GM12801 (cell line): ENCODE data around the gene CTLA4.

Source experiments
- TF ChIP-seq, protein P1 (sequence below): IDR thresholded peaks from one replicate; pipeline ENCODE4 v1.5.1; 2011; ENCODE audit warnings: control low read depth; ENCODE audit not compliant: insufficient read length; ENCODE audit errors: extremely low read depth

Gene CTLA4

DNA sequence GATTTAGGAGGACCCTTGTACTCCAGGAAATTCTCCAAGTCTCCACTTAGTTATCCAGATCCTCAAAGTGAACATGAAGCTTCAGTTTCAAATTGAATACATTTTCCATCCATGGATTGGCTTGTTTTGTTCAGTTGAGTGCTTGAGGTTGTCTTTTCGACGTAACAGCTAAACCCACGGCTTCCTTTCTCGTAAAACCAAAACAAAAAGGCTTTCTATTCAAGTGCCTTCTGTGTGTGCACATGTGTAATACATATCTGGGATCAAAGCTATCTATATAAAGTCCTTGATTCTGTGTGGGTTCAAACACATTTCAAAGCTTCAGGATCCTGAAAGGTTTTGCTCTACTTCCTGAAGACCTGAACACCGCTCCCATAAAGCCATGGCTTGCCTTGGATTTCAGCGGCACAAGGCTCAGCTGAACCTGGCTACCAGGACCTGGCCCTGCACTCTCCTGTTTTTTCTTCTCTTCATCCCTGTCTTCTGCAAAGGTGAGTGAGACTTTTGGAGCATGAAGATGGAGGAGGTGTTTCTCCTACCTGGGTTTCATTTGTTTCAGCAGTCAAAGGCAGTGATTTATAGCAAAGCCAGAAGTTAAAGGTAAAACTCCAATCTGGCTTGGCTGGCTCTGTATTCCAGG, at the start of gene CTLA4:
CTLA4 (plus strand) TSS at position 211 of the 640 bp plus-strand sequence; CDS start at position 383, 172 bp downstream.
- TF ChIP-seq, protein P1, sequence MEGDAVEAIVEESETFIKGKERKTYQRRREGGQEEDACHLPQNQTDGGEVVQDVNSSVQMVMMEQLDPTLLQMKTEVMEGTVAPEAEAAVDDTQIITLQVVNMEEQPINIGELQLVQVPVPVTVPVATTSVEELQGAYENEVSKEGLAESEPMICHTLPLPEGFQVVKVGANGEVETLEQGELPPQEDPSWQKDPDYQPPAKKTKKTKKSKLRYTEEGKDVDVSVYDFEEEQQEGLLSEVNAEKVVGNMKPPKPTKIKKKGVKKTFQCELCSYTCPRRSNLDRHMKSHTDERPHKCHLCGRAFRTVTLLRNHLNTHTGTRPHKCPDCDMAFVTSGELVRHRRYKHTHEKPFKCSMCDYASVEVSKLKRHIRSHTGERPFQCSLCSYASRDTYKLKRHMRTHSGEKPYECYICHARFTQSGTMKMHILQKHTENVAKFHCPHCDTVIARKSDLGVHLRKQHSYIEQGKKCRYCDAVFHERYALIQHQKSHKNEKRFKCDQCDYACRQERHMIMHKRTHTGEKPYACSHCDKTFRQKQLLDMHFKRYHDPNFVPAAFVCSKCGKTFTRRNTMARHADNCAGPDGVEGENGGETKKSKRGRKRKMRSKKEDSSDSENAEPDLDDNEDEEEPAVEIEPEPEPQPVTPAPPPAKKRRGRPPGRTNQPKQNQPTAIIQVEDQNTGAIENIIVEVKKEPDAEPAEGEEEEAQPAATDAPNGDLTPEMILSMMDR = no peak

DNA sequence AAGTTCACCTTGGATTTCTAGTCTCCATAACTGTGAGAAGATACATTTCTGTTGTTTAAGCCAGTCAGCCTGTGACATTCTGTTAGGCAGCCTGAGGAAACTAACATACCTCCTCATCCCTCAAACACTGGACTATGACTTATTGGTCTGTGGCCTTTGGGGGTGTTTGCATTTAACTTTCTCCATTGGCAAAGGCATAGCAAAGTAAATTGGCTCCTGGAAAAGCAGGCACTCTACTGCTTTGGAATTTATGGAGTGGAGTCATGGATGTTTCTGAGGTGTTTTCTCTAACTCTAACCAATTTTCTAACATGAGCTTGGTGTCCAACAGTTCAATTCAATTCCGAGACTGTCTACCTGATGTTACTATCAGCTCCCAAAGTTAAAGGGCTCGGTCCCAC, 48.9 kb upstream of the CTLA4 start:
- TF ChIP-seq, protein P1 = no peak

DNA sequence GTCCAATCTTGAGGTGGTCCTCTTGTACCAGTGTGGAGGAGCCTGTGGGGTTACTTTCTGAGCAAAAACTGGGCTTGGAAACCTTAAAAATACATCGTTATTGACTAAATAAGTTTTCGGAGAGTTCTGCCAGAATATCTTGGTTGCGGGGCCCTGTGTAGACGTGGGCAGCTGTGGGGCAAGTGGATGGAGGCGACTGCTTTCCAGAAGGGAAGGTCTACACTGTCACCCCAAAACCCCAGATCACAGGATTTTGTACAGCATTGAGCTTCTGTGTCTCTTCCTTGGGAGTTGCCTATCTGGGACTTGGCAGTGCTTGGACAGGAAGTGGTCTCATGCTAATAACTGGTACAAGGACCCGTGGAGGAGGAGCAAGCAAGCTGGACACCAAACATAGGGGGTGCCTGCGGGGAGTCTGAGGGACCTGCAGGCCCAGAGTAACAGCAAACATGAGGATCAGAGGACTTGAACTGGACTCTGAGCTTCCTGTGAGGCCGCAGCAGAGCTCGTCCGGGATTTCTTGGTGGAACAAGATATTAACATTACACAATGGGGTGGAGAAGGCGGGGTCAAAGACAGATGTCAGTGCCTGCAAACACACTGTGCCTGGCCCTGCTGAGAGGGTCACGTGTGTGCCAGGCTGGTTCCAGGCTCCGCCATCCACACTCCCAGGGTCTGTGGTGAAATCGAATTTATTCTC, 48.0 kb upstream of the CTLA4 start:
- TF ChIP-seq, protein P1 = no peak

DNA sequence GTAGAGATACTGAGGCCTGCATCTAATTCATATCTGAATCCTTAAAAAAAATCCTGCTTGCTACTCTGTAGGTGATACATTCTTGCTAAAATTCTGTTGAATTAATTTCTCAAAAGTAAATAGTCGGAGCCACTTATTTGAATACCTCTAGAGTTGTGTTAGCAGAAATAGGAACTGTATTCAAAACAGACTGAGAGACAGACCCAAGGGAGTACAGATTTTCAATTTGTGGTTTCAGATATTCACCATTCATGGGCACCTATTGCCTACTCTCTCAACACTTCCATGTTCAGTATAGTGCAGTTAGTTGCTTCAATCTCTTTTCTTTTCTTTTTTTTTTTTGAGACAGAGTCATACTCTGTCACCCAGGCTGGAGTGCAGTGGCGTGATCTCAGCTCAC, 46.6 kb upstream of the CTLA4 start:
- TF ChIP-seq, protein P1 = no peak

DNA sequence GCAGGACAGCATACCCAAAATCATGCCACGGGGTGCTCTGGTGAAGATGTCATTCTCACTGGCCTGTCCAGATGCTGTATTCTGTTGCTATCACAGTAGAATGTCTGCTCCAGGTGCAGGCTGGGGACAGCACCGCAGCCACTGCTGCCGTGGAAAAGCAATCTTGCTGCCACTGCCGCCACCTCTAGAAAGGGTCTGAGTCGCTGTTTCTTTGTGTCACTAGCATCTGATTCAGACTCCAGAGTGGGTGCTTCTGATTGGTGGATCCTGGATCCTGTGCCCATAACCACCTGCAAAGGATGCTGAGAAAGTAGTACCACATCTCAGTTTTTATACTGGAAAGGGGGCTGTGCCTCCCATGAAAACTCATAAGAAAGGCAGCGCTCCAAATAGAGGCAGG, 45.3 kb upstream of the CTLA4 start:
- TF ChIP-seq, protein P1 = no peak

DNA sequence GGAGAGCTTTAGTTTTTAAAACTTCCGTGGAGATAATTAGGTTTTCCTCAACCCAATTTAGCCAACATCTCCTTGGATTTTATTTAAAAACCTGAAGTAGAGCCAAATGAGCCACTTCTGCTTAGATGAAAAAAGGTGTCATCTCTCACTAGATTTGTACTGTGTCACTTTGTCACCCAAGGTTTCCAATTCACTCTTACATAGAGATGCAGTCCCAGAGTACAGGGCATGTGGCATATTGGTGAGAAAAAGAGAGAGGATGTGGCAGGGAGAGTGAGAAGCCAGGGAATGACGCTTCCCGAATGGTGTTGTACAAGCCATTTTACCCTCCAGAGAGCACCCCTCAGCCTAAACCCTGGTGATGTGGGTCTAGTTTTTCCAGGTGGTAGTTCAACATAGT, 44.4 kb upstream of the CTLA4 start:
- TF ChIP-seq, protein P1 = no peak

DNA sequence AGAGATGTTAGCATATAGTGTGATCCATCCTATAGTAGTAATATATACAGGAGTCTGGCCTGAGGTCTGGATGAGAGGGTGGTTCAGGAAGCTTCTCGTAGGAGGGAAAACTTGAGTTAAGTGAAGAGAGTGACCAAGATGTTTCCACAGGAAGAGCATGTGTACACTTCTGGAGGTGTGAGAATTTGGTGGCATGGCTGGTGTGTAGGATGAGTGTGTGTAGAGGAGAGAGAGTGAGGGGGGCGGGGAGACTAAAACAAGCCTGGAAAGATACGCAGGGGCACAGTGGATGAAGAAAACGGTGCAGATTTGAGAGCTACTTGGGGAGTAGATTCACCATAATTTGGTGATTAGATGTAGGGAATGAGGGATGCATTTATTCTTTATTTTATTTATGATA, 43.5 kb upstream of the CTLA4 start:
- TF ChIP-seq, protein P1 = no peak
